ENCODE results near the gene HSD17B2. TPM values are rescaled to one million over a fixed set of nuclear protein-coding genes. Genes with fewer than 3 reads are reported as not detected.

The HSD17B2 gene
- total RNA-seq, 2 experiments from 2014 or later, result not detected

GRCh38 chr16:82071421-82071820 lies 36.4 kb downstream of the HSD17B2 start:
- Mint-ChIP-seq H3K27ac (no peak overlapping the region), H3K36me3 (no peaks in the 10 kb centered on the region), H3K9me3 (no peaks in the 10 kb centered on the region), H3K27me3 (peaks cover 26% of the 10 kb centered on the region), H3K4me1 (peaks cover 5% of the 10 kb centered on the region), H3K4me3 (no peak overlapping the region)
- DNase-seq, result no peak

DNA sequence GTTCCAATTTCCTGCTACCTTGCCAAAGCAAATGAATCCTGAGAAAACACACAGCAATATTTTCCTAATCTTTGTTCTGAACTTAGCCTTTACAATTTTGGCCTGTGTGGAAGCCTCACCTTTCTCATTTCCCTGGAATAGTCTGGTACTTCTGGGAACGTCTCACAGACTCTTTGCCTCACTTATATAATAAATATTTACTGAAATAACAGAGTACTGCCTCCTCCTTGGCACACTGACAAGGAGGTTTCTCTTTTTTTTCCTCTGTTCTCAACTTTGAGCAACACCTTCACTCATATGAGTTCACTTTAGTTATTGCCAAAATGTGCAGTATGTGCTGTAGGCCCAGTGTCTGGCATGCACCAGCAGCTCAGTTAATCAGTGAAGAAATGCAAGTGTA lies 37.3 kb downstream of the HSD17B2 start:
- H3K9me3 Mint-ChIP-seq, result peaks cover 3% of the 10 kb centered on the region
- no peaks in the 10 kb centered on the region for H3K36me3 Mint-ChIP-seq
- peaks cover 5% of the 10 kb centered on the region for H3K4me1 Mint-ChIP-seq
- H3K4me3 Mint-ChIP-seq, result no peak overlapping the region
- DNase-seq, result no peak
- H3K27me3 Mint-ChIP-seq, result peaks cover 26% of the 10 kb centered on the region
- no peak overlapping the region for H3K27ac Mint-ChIP-seq

- Mint-ChIP-seq H3K4me3 (no peak overlapping the region), H3K27me3 (peaks cover 37% of the 10 kb centered on the region), H3K36me3 (peaks cover 2% of the 10 kb centered on the region), H3K27ac (no peak overlapping the region), H3K4me1 (peaks cover 5% of the 10 kb centered on the region), H3K9me3 (peaks cover 7% of the 10 kb centered on the region)
- no peak for DNase-seq
Measured at GRCh38 chr16:82074019-82074558, 39.0 kb downstream of the HSD17B2 start.

DNA sequence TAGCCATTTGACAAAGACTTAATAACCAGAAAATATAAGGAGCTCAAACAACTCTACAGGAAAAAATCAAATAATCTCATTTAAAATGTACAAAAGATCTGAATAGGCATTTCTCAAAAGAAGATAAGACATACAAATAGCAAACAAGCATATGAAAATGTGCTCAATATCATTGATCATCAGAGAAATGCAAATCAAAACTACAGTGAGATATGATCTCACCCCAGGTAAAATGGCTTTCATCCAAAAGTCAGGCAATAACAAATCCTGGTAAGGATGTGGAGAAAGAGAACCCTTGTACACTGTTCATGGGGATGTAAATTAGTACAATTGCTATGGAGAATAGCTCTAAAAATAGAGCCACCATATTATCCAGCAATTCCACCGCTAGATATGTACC lies 43.1 kb downstream of the HSD17B2 start:
- Mint-ChIP-seq H3K4me1 (peaks cover 11% of the 10 kb centered on the region), H3K27me3 (peaks cover 48% of the 10 kb centered on the region), H3K27ac (no peak overlapping the region), H3K9me3 (peaks cover 7% of the 10 kb centered on the region), H3K4me3 (no peak overlapping the region), H3K36me3 (peaks cover 2% of the 10 kb centered on the region)
- no peak for DNase-seq

GRCh38 chr16:82079892-82080291 lies 44.8 kb downstream of the HSD17B2 start:
- Mint-ChIP-seq H3K27ac (no peak overlapping the region), H3K36me3 (peaks cover 2% of the 10 kb centered on the region), H3K4me1 (peaks cover 7% of the 10 kb centered on the region), H3K27me3 (peaks cover 44% of the 10 kb centered on the region), H3K9me3 (peaks cover 7% of the 10 kb centered on the region), H3K4me3 (no peak overlapping the region)
- no peak for DNase-seq

DNA sequence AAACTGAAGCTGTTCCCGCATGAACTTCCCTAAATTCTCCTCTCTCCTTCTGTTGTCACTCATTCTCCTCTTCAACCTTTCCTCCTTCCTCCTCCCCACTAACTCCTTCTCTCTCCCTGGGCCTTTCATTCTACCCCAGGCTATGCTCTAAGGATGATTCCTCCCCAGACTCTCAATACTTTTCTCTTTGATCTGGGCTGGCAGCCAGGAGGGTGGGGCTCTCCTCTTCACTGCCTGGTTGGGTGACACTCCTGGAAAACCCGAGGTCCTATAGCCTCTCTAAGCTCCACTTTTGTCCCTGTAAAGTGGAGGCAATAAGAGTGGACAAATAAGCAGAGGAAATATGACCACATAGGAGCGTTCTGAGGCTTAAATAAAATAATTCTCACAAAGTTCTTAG lies 46.2 kb downstream of the HSD17B2 start:
- peaks cover 7% of the 10 kb centered on the region for H3K9me3 Mint-ChIP-seq
- no peak for DNase-seq
- no peak overlapping the region for H3K27ac Mint-ChIP-seq
- H3K4me1 Mint-ChIP-seq, result peaks cover 7% of the 10 kb centered on the region
- H3K4me3 Mint-ChIP-seq, result no peak overlapping the region
- peaks cover 2% of the 10 kb centered on the region for H3K36me3 Mint-ChIP-seq
- peaks cover 43% of the 10 kb centered on the region for H3K27me3 Mint-ChIP-seq

DNA sequence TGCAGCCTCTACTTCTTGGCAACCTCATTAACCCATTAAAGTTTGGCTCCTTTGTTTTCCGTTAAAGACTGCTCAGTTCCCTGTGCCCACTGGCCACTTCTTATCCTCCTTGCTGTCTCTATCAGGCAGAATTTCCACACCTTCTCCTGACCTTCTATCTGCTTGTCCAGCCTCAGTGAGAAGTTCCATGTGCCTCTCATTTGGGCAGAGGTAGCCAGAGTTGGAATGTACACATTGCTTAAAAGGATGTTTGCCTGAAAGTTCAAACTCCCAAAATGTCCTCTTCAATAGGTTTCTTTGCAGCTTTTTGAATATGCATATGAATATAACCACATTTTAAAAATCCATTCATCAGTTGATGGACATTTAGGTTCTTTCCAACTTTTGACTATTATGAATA lies 47.0 kb downstream of the HSD17B2 start:
- peaks cover 2% of the 10 kb centered on the region for H3K36me3 Mint-ChIP-seq
- no peak overlapping the region for H3K4me3 Mint-ChIP-seq
- H3K9me3 Mint-ChIP-seq, result peaks cover 5% of the 10 kb centered on the region
- peaks cover 7% of the 10 kb centered on the region for H3K4me1 Mint-ChIP-seq
- H3K27me3 Mint-ChIP-seq, result peaks cover 43% of the 10 kb centered on the region
- H3K27ac Mint-ChIP-seq, result no peak overlapping the region
- no peak for DNase-seq

- H3K27me3 Mint-ChIP-seq, result peaks cover 40% of the 10 kb centered on the region
- peaks cover 2% of the 10 kb centered on the region for H3K36me3 Mint-ChIP-seq
- H3K4me3 Mint-ChIP-seq, result no peak overlapping the region
- H3K27ac Mint-ChIP-seq, result no peak overlapping the region
- H3K9me3 Mint-ChIP-seq, result peaks cover 3% of the 10 kb centered on the region
- peaks cover 7% of the 10 kb centered on the region for H3K4me1 Mint-ChIP-seq
- DNase-seq, result peak; percentile 18
Measured at GRCh38 chr16:82082543-82083244, 47.6 kb downstream of the HSD17B2 start.

- no peaks in the 10 kb centered on the region for H3K9me3 Mint-ChIP-seq
- H3K4me3 Mint-ChIP-seq, result no peak overlapping the region
- peaks cover 7% of the 10 kb centered on the region for H3K4me1 Mint-ChIP-seq
- H3K36me3 Mint-ChIP-seq, result no peaks in the 10 kb centered on the region
- no peak for DNase-seq
- no peak overlapping the region for H3K27ac Mint-ChIP-seq
- peaks cover 33% of the 10 kb centered on the region for H3K27me3 Mint-ChIP-seq
Measured at GRCh38 chr16:82083710-82084353, 48.8 kb downstream of the HSD17B2 start.

- DNase-seq, result no peak
- H3K36me3 Mint-ChIP-seq, result no peaks in the 10 kb centered on the region
- no peak overlapping the region for H3K4me3 Mint-ChIP-seq
- H3K4me1 Mint-ChIP-seq, result peaks cover 7% of the 10 kb centered on the region
- peaks cover 25% of the 10 kb centered on the region for H3K27me3 Mint-ChIP-seq
- H3K27ac Mint-ChIP-seq, result no peak overlapping the region
- H3K9me3 Mint-ChIP-seq, result no peaks in the 10 kb centered on the region
Measured at GRCh38 chr16:82085011-82085779, 50.1 kb downstream of the HSD17B2 start.

- H3K4me3 Mint-ChIP-seq, result no peak overlapping the region
- no peak overlapping the region for H3K27ac Mint-ChIP-seq
- DNase-seq, result no peak
- H3K9me3 Mint-ChIP-seq, result no peaks in the 10 kb centered on the region
- H3K36me3 Mint-ChIP-seq, result no peaks in the 10 kb centered on the region
- no peaks in the 10 kb centered on the region for H3K4me1 Mint-ChIP-seq
- peaks cover 16% of the 10 kb centered on the region for H3K27me3 Mint-ChIP-seq
Measured at GRCh38 chr16:82088483-82088882, 53.4 kb downstream of the HSD17B2 start.

DNA sequence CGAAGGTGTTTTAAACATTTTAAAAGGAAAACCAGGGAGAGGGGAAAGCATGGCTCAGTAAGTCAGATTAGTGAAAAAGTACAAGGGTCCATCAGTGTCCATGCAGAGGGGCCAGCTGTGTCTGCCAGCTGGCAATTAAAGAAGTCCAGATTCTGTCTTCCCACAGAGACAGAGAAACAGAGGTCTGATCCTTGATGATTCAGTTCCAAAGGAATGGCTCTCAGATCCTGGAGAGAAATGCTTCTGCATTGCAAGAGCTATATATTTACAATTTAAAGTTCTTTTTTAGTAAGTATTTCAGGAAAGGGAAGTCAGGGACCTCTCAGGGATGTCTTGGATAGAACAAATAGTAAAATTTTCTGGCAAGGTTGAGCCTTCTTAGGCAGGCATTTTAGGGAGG lies 56.2 kb downstream of the HSD17B2 start:
- no peak for DNase-seq
- Mint-ChIP-seq H3K27me3 (peaks cover 10% of the 10 kb centered on the region), H3K4me3 (no peak overlapping the region), H3K9me3 (no peaks in the 10 kb centered on the region), H3K4me1 (peaks cover 6% of the 10 kb centered on the region), H3K27ac (no peak overlapping the region), H3K36me3 (no peaks in the 10 kb centered on the region)

DNA sequence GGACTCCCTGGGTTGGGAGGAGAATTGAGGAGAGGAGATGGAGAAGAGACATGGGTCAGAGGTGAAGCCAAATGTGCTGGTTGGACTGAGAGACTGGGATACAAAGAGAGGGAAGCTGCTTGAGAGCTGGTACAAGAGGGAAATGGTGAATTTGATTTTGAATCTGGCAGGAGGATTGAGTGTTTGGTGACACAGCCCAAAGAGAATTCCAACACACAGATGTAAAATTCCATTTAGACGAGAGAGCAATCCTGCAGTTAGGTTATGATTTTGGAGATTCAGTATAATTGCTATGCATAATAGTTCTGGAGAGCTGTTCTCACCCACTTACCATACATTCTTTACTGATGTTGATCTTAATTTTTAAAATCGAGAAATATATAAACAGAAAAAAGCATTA lies 57.7 kb downstream of the HSD17B2 start:
- Mint-ChIP-seq H3K27me3 (peaks cover 10% of the 10 kb centered on the region), H3K9me3 (no peaks in the 10 kb centered on the region)

GRCh38 chr16:82093666-82094300 lies 58.7 kb downstream of the HSD17B2 start:
- Mint-ChIP-seq H3K36me3 (no peaks in the 10 kb centered on the region), H3K4me3 (no peak overlapping the region), H3K9me3 (no peaks in the 10 kb centered on the region), H3K4me1 (peaks cover 6% of the 10 kb centered on the region), H3K27me3 (peaks cover 10% of the 10 kb centered on the region), H3K27ac (no peak overlapping the region)
- no peak for DNase-seq

More for the DNA sequence above, 57.7 kb downstream of the HSD17B2 start:
- no peak for DNase-seq
- Mint-ChIP-seq H3K4me1 (peaks cover 6% of the 10 kb centered on the region), H3K27ac (no peak overlapping the region), H3K4me3 (no peak overlapping the region), H3K36me3 (no peaks in the 10 kb centered on the region)

Data from activated naive CD8-positive, alpha-beta T cell treated with anti-CD3 and anti-CD28 coated beads for 36 hours (primary cell).